Measurements from ENCODE around the gene DLGAP1. TPM values are rescaled to one million over a fixed set of nuclear protein-coding genes. Genes with fewer than 3 reads are reported as not detected.

The DLGAP1 gene
- total and polyA plus RNA-seq, 9 donors: 2.0 to 42.7 (median 3.8) TPM

DNA sequence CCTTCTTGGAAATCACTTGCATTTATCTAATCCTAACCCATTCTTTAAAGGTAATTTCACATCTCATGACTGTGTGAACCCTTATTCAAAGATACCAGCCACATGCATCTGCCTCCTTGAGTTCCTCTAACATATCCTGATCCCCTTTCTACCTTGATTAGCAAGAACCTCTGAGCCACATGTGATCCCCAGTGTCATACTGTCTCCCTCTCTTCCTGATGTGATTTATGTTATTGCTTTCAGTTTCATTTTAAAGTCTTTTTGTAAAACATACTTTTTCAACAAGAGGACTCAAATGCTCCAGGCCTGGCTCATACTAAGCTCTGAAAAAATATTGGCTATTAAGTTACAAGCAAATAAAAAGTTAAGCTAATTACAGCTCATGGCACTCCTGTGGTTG lies 470.1 kb downstream of the DLGAP1 start:
- intact Hi-C loops (cut with DNase I): loop anchor here in 1 of 4 donors (10.0 kb wide), 1 partner anchor 200 kb away; no protein-coding TSS in a partner anchor
- Histone ChIP-seq H3K27ac (no peak overlapping the region), H3K27me3 (no peaks in the 10 kb centered on the region), H3K4me3 (no peak overlapping the region), H3K9me3 (no peaks in the 10 kb centered on the region), H3K36me3 (no peaks in the 10 kb centered on the region), H3K4me1 (ENCODE audit: insufficient read depth) (no peaks in the 10 kb centered on the region)
- no peak for TF ChIP-seq EP300 (IDR thresholded peaks at IDR 0.05)
- TF ChIP-seq, protein P1, sequence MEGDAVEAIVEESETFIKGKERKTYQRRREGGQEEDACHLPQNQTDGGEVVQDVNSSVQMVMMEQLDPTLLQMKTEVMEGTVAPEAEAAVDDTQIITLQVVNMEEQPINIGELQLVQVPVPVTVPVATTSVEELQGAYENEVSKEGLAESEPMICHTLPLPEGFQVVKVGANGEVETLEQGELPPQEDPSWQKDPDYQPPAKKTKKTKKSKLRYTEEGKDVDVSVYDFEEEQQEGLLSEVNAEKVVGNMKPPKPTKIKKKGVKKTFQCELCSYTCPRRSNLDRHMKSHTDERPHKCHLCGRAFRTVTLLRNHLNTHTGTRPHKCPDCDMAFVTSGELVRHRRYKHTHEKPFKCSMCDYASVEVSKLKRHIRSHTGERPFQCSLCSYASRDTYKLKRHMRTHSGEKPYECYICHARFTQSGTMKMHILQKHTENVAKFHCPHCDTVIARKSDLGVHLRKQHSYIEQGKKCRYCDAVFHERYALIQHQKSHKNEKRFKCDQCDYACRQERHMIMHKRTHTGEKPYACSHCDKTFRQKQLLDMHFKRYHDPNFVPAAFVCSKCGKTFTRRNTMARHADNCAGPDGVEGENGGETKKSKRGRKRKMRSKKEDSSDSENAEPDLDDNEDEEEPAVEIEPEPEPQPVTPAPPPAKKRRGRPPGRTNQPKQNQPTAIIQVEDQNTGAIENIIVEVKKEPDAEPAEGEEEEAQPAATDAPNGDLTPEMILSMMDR (IDR thresholded peaks at IDR 0.05): no peak
- TF ChIP-seq POLR2A (IDR thresholded peaks at IDR 0.05): no peak
- no peak for DNase-seq

DNA sequence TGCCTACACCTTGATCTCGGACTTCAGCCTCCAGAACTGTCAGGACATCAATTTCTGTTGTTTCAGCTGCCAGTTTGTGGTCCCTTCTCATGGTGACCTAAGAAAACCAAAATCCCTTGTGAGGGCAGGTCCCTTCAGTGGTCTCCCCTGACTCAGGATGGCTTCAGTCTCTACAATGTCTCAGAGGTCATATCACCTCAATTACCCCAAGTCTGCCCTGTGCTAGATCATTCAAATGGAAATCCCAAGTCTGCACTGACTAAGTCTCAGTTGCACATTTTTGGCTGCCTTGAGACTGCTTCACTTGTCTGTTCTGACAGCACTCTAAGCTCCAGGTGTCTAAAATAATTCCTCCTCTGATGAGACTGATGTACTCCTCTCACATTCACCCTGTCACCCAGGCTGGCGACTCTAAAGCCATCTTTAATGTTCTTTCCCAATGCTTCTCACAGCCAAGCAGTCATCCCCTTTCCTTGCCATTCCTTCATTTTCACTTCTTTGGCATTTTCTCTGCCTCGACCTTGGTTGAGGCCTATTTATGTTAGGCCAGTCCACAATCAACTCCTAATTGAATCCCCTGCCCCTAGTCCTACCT lies 470.8 kb downstream of the DLGAP1 start:
- no peak overlapping the region for H3K4me3 ChIP-seq
- no peaks in the 10 kb centered on the region for H3K4me1 ChIP-seq (ENCODE audit: insufficient read depth)
- WGBS, 3 donors: 84 to 87% (median 85%) methylated on average over 3 of the region's 3 CpGs
- H3K9me3 ChIP-seq: no peaks in the 10 kb centered on the region
- no peaks in the 10 kb centered on the region for H3K36me3 ChIP-seq
- intact Hi-C loops (cut with DNase I): loop anchor here in 1 of 4 donors (10.0 kb wide), 1 partner anchor 199 kb away; no protein-coding TSS in a partner anchor
- DNase-seq: no peak
- H3K27ac ChIP-seq: no peak overlapping the region
- no peaks in the 10 kb centered on the region for H3K27me3 ChIP-seq
- TF ChIP-seq, protein P1 (IDR thresholded peaks at IDR 0.05): no peak
- no peak for TF ChIP-seq EP300 (IDR thresholded peaks at IDR 0.05)
- TF ChIP-seq POLR2A (IDR thresholded peaks at IDR 0.05): no peak

DNA sequence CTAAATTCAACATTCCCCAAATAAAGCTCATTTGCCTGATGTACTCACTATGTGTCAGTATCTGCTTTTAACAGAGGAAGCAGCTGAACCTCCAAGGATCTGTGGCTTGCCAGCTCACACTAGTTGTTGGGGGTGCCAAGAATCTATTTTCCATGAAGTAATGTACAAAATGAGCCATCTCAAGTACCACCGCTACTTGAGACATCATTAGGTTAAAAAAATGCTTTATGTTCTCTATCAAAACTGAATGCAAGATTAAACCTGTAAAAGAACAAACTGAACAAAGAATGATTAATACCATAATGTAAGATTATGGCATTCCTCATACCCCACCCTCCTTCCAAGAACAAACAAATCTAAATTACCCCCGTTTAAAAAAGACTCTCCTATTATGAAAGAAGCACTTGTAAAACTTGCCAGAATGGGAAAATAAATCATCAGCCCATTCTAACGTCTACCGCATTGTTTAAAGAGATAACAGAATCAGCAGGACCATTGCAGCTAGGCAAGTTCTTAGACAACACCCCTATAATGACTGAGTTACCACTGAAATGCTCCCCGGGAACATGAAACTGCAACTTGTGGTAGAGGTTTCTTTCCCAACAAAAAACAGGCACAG lies 471.6 kb downstream of the DLGAP1 start:
- H3K4me1 ChIP-seq (ENCODE audit: insufficient read depth): no peaks in the 10 kb centered on the region

DNA sequence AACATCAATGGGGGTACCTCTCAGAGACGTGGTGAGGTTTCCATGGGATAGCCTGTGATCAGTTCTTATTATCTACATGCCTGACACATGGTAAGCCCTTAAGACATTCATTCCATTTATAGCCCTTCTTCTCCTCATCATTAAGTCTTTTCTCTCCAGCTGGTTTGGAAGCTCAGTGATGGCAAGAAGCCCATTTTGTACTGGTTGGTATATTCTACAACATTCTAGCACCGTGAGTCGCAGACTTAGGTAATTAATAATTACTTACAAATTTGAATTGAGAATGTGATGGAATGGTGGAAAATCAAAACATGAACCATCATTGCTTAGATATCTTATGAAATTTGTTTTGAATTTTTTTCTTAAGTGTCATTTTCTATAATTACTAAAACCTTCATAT lies 472.6 kb downstream of the DLGAP1 start:
- no peaks in the 10 kb centered on the region for H3K36me3 ChIP-seq
- no peak for DNase-seq
- H3K4me1 ChIP-seq (ENCODE audit: insufficient read depth): no peaks in the 10 kb centered on the region
- H3K27me3 ChIP-seq: no peaks in the 10 kb centered on the region
- TF ChIP-seq POLR2A (IDR thresholded peaks at IDR 0.05) (no peak), EP300 (IDR thresholded peaks at IDR 0.05) (no peak)
- TF ChIP-seq, protein P1 (IDR thresholded peaks at IDR 0.05): no peak
- H3K4me3 ChIP-seq: no peak overlapping the region
- intact Hi-C loops (cut with DNase I): loop anchor here in 1 of 4 donors (10.0 kb wide), 1 partner anchor 198 kb away; no protein-coding TSS in a partner anchor
- 79 to 87% (median 84%) methylated on average over 3 of the region's 3 CpGs for WGBS, 3 donors
- no peak overlapping the region for H3K27ac ChIP-seq
- H3K9me3 ChIP-seq: no peaks in the 10 kb centered on the region

More for the DNA sequence above, 471.6 kb downstream of the DLGAP1 start:
- Histone ChIP-seq H3K27ac (no peak overlapping the region), H3K4me3 (no peak overlapping the region), H3K27me3 (no peaks in the 10 kb centered on the region), H3K9me3 (no peaks in the 10 kb centered on the region), H3K36me3 (no peaks in the 10 kb centered on the region)
- intact Hi-C loops (cut with DNase I): loop anchor here in 1 of 4 donors (10.0 kb wide), 1 partner anchor 199 kb away; no protein-coding TSS in a partner anchor
- WGBS, 3 donors: 8 to 22% (median 20%) methylated on average over 5 of the region's 5 CpGs
- TF ChIP-seq POLR2A (IDR thresholded peaks at IDR 0.05) (no peak), EP300 (IDR thresholded peaks at IDR 0.05) (no peak)
- TF ChIP-seq, protein P1 (IDR thresholded peaks at IDR 0.05): no peak
- no peak for DNase-seq
